OCI-M1 (cell line): ENCODE measurements around the gene ZNF165.
A peak's percentile ranks its signal among the peaks of the same experiment; 100 is the strongest.
"Not testable (repeated sequence)": the region's sequence is repeated elsewhere in the genome, so short reads cannot be mapped to it uniquely, and the experiment has no call there.

Experiments
- DNase-seq: peaks from one replicate; lab custom pipeline; 2025; lab: John Stamatoyannopoulos, UW

ZNF165 gene

DNA sequence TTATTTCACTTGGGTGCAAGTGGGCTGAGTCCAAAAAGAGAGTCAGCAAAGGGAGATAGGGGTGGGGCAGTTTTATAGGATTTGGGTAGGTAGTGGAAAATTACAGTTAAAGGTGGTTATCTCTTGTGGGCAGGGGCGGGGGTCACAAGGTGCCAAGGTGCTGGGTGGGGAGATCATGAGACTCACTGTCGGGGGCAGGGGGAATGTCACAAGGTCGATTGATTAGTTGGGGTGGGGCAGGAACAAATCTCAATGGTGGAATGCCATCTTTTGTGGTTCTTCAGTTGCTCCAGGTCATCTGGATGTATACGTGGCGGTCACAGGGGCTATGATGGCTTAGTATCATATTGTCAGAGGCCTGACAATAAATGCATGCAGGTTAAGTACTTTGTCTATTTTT, 41.9 kb downstream of the ZNF165 start:
- not testable (repeated sequence) for DNase-seq

DNA sequence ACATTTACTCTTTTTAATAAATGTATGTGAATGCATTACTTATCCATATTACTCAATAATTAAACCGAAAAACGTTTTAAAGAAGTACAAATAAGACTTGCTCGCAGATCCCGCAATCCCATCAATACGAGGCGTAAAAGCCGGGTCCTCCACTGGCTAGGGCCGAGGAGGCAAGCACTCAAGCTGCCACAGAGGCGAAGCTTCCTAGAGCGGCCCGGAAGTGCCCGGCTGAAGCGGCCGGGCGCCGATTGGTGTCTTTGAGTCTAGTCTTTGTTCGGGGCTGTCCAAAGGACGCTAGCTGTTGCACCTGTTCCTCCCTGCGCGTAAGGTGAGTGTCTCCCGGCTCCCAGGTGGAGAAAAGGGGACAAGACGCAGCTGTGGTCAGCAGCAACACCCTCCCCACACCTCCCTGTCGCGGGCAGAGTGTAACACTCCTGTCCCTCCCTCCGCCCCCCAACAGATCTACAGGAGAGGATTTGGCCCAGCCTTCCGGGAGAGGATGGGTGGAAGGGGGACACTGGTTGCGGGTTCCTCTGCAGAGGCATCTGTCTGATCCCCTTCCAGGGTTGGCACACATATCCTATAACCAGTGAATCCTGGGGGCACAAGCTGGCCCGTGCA, 44.1 kb downstream of the ZNF165 start, which contains the start of gene ZSCAN16:
ZSCAN16 (plus strand) TSS at position 260 of the 621 bp plus-strand sequence. CDS start 835 bp downstream, outside the sequence.
- peak; percentile 95 for DNase-seq

DNA sequence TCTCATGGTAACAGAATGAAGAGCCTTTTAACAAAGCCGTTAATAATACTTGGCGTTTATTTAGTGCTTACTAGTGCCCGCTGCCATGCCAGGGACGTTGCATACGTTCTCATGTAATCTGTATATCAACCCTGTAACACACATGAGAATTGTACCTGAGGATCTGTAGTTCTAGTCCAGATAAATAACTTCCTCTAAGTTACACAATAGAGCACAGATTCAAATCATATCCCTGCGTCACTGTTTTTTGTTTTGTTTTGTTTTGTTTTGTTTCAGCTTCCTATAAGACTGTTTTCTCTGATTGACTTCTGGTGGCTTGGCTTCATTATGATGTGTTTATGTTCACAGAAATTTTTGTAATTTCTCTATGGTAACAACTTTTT, 44.6 kb downstream of the ZNF165 start:
- DNase-seq, result peak; percentile 60

DNA sequence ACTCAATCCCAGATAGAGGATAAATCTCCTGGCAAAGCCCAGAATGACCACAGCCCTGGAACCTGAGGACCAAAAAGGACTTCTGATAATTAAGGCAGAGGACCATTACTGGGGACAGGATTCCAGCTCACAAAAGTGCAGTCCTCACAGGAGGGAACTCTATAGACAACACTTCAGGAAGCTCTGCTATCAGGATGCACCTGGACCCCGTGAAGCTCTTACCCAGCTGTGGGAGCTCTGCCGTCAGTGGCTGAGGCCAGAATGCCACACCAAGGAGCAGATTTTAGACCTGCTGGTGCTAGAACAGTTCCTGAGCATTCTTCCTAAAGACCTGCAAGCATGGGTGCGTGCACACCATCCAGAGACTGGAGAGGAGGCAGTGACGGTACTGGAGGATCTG, 45.0 kb downstream of the ZNF165 start:
- DNase-seq, result no peak

DNA sequence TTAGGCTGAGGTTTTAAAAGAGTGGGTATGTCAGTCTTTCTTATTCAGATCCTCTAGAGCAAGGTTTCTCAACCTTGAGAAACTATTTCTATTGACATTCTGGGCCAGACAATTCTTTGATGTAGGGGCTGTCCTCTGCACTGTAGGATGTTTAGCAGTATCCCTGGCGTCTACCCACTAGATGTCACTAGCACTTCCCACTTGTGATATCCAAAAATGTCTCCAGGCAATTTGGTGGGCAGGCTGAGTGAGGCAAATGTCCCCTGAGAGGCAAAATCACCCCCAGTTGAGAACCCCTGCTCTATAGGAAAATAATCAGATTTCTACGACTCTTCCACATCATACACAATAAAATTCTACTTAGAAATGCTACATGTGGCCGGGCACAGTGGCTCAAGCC, 53.6 kb downstream of the ZNF165 start:
- DNase-seq, result peak; percentile 71

DNA sequence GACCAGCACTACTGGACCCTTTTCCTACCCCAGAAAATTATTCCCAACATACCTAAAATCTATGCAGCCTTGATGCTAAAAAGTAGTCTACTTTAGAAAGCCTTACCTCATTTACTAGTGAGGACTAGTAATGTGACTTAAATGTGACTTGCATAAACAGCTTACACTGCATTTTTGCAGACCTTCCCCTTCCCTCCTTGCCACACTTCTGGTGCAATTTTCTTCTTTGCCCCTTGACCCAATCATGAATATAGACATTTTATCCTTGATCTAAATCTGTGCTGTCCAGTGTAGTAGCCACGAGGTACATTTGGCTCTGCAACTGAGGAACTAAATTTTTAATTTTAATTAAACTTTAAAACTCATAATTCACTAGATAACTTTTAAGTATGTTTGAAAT, 54.3 kb downstream of the ZNF165 start:
- no peak for DNase-seq

DNA sequence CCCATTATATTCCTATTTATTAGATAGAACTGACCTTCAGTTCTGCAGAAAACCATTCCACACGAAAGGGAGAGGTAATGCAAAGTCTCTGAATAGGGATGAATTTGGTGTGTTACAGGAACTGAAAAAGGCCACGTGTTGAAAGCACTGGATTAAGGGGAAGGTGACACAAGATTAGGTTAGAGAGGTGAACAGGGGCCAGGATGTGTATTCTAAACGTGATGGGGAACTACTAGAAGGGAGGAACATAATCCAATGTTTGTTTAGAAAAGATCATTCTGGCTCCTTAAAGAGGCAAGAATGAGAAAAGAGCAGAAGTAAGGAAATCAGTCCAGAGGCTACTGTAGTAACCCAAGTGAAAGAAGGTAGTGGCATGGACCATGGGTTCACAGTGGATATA, 55.0 kb downstream of the ZNF165 start:
- DNase-seq, result peak; percentile 31

DNA sequence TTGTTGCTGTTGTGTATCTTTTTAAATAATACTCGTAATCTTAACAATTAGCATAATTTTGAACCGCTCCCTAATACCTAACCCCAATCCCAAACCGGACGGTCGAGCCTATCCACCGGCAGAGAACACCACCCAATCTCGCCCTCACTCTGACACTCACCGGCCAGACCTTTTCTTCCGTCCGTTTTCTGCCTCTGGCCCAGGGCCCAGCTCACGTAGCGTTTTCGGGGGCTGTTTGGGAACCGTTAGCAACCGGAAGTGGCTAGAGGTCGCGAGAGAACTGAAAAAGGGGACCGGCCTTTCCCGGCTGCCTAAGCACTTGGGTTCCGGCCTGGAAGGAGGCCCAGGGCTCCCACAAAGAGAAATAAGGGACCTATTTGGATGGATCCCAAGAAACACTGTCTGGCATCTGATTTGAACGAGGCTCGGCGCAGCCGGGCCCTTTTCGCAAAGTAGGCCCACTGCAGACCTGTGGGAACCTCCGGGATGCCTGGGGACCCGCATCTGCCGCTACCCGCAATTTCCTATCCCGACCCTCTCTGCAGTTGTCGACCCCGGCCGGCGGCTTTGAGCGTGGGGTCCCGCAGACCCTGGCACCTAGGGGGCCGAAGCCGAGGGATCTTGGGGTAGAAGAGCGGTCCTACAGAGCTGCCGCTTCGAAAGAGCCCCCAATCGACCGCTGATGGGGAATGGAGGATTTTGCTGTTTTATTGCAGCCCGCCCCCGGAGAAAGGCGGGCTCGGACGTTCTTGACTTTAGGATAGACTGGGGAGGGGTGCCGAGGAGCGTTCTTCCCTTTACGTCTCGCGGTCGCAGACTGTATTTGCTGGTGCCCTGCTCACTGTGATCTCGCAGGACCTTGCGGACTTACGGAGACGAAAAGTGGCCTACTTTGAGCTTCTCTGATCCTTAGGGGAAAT, 56.5 kb downstream of the ZNF165 start:
- peak; percentile 95 for DNase-seq

DNA sequence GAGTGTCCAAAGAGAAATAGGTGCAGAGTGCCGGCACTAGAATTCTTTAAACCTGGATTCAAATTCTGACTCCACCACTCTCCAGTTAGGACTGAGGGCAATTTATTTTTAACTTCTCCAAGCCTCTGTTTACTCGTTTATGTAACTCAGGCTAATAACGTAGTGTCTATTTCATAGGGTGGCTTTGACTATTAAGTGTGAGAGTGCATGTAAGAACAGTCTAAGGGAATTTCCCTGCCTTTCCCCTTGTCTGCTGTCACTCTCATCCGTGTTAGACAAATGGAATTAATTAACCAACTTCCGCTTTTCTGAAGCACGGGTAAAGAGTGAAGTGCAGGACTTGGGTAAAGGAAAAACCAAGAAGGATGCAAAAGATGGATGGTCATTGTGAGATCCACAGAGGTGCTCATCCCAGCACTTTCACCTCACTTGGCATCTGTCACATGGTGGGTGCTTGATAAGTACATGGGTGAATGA, 57.2 kb downstream of the ZNF165 start:
- DNase-seq, result peak; percentile 82
